ENCODE measurements around the gene HAUS6.

GRCh38 chr9:19104515-19105282 lies 2.0 kb upstream of the HAUS6 start:
- TF ChIP-seq CTCF (IDR thresholded peaks at IDR 0.05; ENCODE audit: insufficient read depth, low read depth, low read length), result no peak
- TF ChIP-seq EZH2 (IDR thresholded peaks at IDR 0.05; ENCODE audit: insufficient read depth, low read length), result no peak
